Neural progenitor cell (in vitro differentiated cells): Measurements from ENCODE around the gene BCOR. TPM values are rescaled to one million over a fixed set of nuclear protein-coding genes. Genes with fewer than 3 reads are reported as not detected.

Experiments used
- DNase-seq: peaks from one replicate; pipeline ENCODE4 v3.0.0-alpha.2; 2016; ENCODE audit warnings: low spot score
- H2AFZ ChIP-seq: fragments of 200-600 bp; sonication (generic); replicated peaks from 2 replicates; pipeline ENCODE4 v1.6.1; 2016; ENCODE audit warnings: antibody characterized with exemption
- H3F3A ChIP-seq: fragments of 200-600 bp; sonication (generic); 2 replicates; pipeline ENCODE4 v1.6.1; 2016; ENCODE audit warnings: antibody characterized with exemption, low read depth
- H3K27ac ChIP-seq: fragments of 200-600 bp; sonication (generic); 2 replicates; pipeline ENCODE4 v1.5.1; 2016; ENCODE audit warnings: mild to moderate bottlenecking
- H3K27me3 ChIP-seq: fragments of 200-600 bp; sonication (generic); 2 replicates; pipeline ENCODE4 v1.6.1; 2016; ENCODE audit warnings: mild to moderate bottlenecking, moderate library complexity
- H3K36me3 ChIP-seq: fragments of 200-600 bp; sonication (generic); 2 replicates; pipeline ENCODE4 v1.5.1; 2016
- H3K4me1 ChIP-seq: fragments of 200-600 bp; sonication (generic); 2 replicates; pipeline ENCODE4 v1.6.1; 2016; ENCODE audit warnings: mixed run types
- H3K4me2 ChIP-seq: fragments of 200-600 bp; sonication (generic); 2 replicates; pipeline ENCODE4 v1.6.1; 2016
- H3K4me3 ChIP-seq: fragments of 200-600 bp; sonication (generic); 2 replicates; pipeline ENCODE4 v1.5.1; 2016
- H3K79me2 ChIP-seq: fragments of 200-600 bp; sonication (generic); 2 replicates; pipeline ENCODE4 v1.6.1; 2016; ENCODE audit warnings: low read depth
- H3K9ac ChIP-seq: fragments of 200-600 bp; sonication (generic); 2 replicates; pipeline ENCODE4 v1.6.1; 2016
- H3K9me3 ChIP-seq: fragments of 200-600 bp; sonication (generic); 2 replicates; pipeline ENCODE4 v1.5.1; 2016; ENCODE audit warnings: low read depth
- H4K20me1 ChIP-seq: fragments of 200-600 bp; sonication (generic); 2 replicates; pipeline ENCODE4 v1.6.1; 2016; ENCODE audit warnings: low read depth
- H3K27ac Mint-ChIP-seq: 3 replicates; pipeline ENCODE4 v1.8.0; 2021; ENCODE audit warnings: mixed read lengths
- H3K27me3 Mint-ChIP-seq: 2 replicates; pipeline ENCODE4 v1.8.0; 2022; ENCODE audit warnings: low read depth, mild to moderate bottlenecking, inconsistent platforms, moderate library complexity, mixed read lengths; ENCODE audit not compliant: insufficient read depth
- H3K36me3 Mint-ChIP-seq: 3 replicates; pipeline ENCODE4 v1.8.0; 2021; ENCODE audit warnings: mixed read lengths
- H3K4me1 Mint-ChIP-seq: 3 replicates; pipeline ENCODE4 v1.8.0; 2021; ENCODE audit warnings: mixed read lengths
- H3K4me3 Mint-ChIP-seq: 3 replicates; pipeline ENCODE4 v1.8.0; 2021; ENCODE audit warnings: mild to moderate bottlenecking, moderate library complexity, mixed read lengths
- H3K9me3 Mint-ChIP-seq: 3 replicates; pipeline ENCODE4 v1.8.0; 2020; ENCODE audit warnings: mixed read lengths
- EZH2 ChIP-seq: fragments of 200-600 bp; sonication (generic); IDR thresholded peaks from 2 replicates; pipeline ENCODE4 v1.6.1; 2017; ENCODE audit warnings: antibody characterized with exemption, mild to moderate bottlenecking, moderate library complexity
- EZH2phosphoT487 ChIP-seq: fragments of 200-600 bp; sonication (generic); IDR thresholded peaks from 2 replicates; pipeline ENCODE4 v1.6.1; 2017; ENCODE audit warnings: antibody characterized with exemption
- total RNA-seq: library from RNA; depleted of rRNA; stranded (reverse); fragments of >200 nt; gene quantifications from 2 replicates; pipeline ENCODE4 v1.2.3, GENCODE V29; 2015; ENCODE audit warnings: low replicate concordance
- TF ChIP-seq, protein P1 (sequence below): fragments of 200-600 bp; sonication (generic); IDR thresholded peaks from 2 replicates; pipeline ENCODE4 v1.5.1; 2017; ENCODE audit warnings: antibody characterized with exemption, mild to moderate bottlenecking

Gene BCOR
- total RNA-seq, 1 donor from 2014 or later, result 32.4 TPM

DNA sequence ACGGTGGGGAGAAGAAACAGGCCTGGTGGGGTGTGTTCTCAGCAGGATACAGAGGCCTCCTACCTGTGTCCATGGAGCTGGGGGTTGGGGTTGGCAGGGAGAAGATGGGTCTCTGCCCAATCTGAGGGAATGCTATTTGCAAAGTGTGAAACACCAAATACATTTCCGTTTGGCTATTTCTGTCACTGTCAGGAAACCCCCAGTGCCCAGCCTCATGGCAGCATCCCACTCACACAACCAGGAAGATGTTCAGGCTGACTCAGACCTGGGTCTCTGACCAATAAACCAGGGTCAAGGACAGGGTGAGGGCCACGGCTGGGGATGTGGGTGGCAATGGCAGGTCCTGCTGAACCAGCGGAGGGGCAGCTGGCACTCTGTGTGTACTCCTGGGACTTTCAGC lies 41.3 kb downstream of the BCOR start:
- Histone ChIP-seq H4K20me1 (peaks cover 16% of the 10 kb centered on the region), H3K27ac (no peak overlapping the region), H3K4me2 (no peak overlapping the region), H2AFZ (no peak overlapping the region), H3K79me2 (no peaks in the 10 kb centered on the region), H3F3A (no peaks in the 10 kb centered on the region), H3K36me3 (peaks cover 25% of the 10 kb centered on the region), H3K27me3 (no peaks in the 10 kb centered on the region), H3K9ac (no peak overlapping the region), H3K4me1 (no peaks in the 10 kb centered on the region), H3K9me3 (peaks cover 3% of the 10 kb centered on the region), H3K4me3 (no peak overlapping the region)
- Mint-ChIP-seq H3K9me3 (peaks cover 29% of the 10 kb centered on the region), H3K27ac (no peak overlapping the region), H3K4me3 (no peak overlapping the region), H3K27me3 (peaks cover 2% of the 10 kb centered on the region), H3K36me3 (peaks cover 49% of the 10 kb centered on the region), H3K4me1 (no peaks in the 10 kb centered on the region)
- no peak for DNase-seq
- no peak for TF ChIP-seq EZH2
- TF ChIP-seq, protein P1, sequence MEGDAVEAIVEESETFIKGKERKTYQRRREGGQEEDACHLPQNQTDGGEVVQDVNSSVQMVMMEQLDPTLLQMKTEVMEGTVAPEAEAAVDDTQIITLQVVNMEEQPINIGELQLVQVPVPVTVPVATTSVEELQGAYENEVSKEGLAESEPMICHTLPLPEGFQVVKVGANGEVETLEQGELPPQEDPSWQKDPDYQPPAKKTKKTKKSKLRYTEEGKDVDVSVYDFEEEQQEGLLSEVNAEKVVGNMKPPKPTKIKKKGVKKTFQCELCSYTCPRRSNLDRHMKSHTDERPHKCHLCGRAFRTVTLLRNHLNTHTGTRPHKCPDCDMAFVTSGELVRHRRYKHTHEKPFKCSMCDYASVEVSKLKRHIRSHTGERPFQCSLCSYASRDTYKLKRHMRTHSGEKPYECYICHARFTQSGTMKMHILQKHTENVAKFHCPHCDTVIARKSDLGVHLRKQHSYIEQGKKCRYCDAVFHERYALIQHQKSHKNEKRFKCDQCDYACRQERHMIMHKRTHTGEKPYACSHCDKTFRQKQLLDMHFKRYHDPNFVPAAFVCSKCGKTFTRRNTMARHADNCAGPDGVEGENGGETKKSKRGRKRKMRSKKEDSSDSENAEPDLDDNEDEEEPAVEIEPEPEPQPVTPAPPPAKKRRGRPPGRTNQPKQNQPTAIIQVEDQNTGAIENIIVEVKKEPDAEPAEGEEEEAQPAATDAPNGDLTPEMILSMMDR, result no peak
- TF ChIP-seq EZH2phosphoT487, result no peak

DNA sequence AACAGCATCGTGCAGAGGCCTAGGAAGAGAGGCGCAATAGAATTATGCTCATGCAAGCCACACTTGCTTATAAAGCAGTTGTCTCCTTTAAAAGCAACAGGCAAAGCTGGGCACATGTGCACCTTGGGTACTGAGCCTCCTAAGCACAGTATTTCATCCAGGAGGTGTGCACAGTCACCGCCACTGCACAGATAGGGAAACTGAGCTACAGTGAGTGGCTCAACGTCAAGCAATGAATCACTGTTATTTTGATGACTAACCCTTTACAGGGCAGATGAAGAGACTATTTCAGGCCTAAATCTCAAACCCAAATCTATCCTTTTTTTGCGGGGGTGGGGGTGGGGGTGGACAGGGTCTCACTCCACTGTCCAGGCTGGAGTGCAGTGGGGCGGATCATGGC lies 42.3 kb downstream of the BCOR start:
- H3K79me2 ChIP-seq, result no peaks in the 10 kb centered on the region
- TF ChIP-seq EZH2phosphoT487, result no peak
- TF ChIP-seq, protein P1, result no peak
- TF ChIP-seq EZH2, result no peak
- peaks cover 16% of the 10 kb centered on the region for H4K20me1 ChIP-seq
- H3K9ac ChIP-seq, result no peak overlapping the region
- H3K36me3 ChIP-seq, result peaks cover 34% of the 10 kb centered on the region
- Mint-ChIP-seq H3K36me3 (peaks cover 55% of the 10 kb centered on the region), H3K4me3 (no peak overlapping the region), H3K4me1 (no peaks in the 10 kb centered on the region), H3K27me3 (no peaks in the 10 kb centered on the region), H3K27ac (no peak overlapping the region), H3K9me3 (peaks cover 37% of the 10 kb centered on the region)
- no peaks in the 10 kb centered on the region for H3K4me1 ChIP-seq
- no peak overlapping the region for H2AFZ ChIP-seq
- H3K27me3 ChIP-seq, result no peaks in the 10 kb centered on the region
- H3K27ac ChIP-seq, result no peak overlapping the region
- no peak overlapping the region for H3K4me3 ChIP-seq
- no peak overlapping the region for H3K4me2 ChIP-seq
- H3F3A ChIP-seq, result no peaks in the 10 kb centered on the region
- no peak for DNase-seq
- H3K9me3 ChIP-seq, result peaks cover 12% of the 10 kb centered on the region

DNA sequence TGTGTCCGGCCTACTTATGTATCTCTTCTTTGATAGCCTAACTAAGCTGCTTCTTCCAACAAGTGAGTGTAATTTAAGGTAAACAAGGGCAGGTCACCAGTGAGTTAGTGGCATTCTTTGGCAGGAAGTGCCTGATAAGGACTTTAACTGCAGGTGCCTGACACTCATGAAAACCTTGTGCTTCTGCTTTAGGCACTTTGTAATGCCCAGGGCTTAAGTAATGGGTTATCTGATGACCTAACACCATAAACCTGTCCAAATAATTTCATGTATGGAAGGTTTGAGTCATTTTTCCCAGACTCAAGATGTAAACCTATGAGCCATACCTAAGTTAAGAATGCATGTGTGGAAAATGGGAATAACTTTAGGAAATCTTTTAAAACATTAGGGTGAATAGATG lies 43.0 kb downstream of the BCOR start:
- Histone ChIP-seq H3K79me2 (no peaks in the 10 kb centered on the region), H3K9ac (no peak overlapping the region), H2AFZ (no peak overlapping the region), H4K20me1 (peaks cover 10% of the 10 kb centered on the region), H3K27me3 (no peaks in the 10 kb centered on the region), H3K27ac (no peak overlapping the region), H3K4me2 (no peak overlapping the region), H3K9me3 (peaks cover 13% of the 10 kb centered on the region), H3K4me3 (no peak overlapping the region), H3K4me1 (no peaks in the 10 kb centered on the region), H3K36me3 (peaks cover 41% of the 10 kb centered on the region), H3F3A (no peaks in the 10 kb centered on the region)
- peaks cover 42% of the 10 kb centered on the region for H3K9me3 Mint-ChIP-seq
- TF ChIP-seq EZH2 (no peak), EZH2phosphoT487 (no peak)
- TF ChIP-seq, protein P1, result no peak
- no peaks in the 10 kb centered on the region for H3K4me1 Mint-ChIP-seq
- no peak for DNase-seq
- H3K36me3 Mint-ChIP-seq, result peaks cover 60% of the 10 kb centered on the region
- no peak overlapping the region for H3K27ac Mint-ChIP-seq
- H3K27me3 Mint-ChIP-seq, result no peaks in the 10 kb centered on the region
- no peak overlapping the region for H3K4me3 Mint-ChIP-seq
